Jurkat, Clone E6-1 (cell line): ENCODE results near the gene LMLN. TPM values are rescaled to one million over a fixed set of nuclear protein-coding genes. Genes with fewer than 3 reads are reported as not detected.
"Not testable (repeated sequence)": the region's sequence is repeated elsewhere in the genome, so short reads cannot be mapped to it uniquely, and the experiment has no call there.

Experiments
- DNase-seq: peaks from one replicate; pipeline ENCODE4 v3.0.0-alpha.2; 2011; ENCODE audit warnings: low read depth, low spot score
- H3K4me3 ChIP-seq: 2 replicates; pipeline ENCODE4 v1.5.1; 2011; ENCODE audit warnings: mild to moderate bottlenecking, low read length, control low read depth, moderate library complexity
- polyA plus RNA-seq: library from polyadenylated mRNA; unstranded; fragments of >200 nt; gene quantifications from one replicate; pipeline ENCODE4 v1.2.1, GENCODE V29; 2012; ENCODE audit warnings: missing spikeins; ENCODE audit not compliant: insufficient read length, insufficient read depth

LMLN gene, protein sequence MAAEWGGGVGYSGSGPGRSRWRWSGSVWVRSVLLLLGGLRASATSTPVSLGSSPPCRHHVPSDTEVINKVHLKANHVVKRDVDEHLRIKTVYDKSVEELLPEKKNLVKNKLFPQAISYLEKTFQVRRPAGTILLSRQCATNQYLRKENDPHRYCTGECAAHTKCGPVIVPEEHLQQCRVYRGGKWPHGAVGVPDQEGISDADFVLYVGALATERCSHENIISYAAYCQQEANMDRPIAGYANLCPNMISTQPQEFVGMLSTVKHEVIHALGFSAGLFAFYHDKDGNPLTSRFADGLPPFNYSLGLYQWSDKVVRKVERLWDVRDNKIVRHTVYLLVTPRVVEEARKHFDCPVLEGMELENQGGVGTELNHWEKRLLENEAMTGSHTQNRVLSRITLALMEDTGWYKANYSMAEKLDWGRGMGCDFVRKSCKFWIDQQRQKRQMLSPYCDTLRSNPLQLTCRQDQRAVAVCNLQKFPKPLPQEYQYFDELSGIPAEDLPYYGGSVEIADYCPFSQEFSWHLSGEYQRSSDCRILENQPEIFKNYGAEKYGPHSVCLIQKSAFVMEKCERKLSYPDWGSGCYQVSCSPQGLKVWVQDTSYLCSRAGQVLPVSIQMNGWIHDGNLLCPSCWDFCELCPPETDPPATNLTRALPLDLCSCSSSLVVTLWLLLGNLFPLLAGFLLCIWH
- 5.4 TPM for polyA plus RNA-seq

DNA sequence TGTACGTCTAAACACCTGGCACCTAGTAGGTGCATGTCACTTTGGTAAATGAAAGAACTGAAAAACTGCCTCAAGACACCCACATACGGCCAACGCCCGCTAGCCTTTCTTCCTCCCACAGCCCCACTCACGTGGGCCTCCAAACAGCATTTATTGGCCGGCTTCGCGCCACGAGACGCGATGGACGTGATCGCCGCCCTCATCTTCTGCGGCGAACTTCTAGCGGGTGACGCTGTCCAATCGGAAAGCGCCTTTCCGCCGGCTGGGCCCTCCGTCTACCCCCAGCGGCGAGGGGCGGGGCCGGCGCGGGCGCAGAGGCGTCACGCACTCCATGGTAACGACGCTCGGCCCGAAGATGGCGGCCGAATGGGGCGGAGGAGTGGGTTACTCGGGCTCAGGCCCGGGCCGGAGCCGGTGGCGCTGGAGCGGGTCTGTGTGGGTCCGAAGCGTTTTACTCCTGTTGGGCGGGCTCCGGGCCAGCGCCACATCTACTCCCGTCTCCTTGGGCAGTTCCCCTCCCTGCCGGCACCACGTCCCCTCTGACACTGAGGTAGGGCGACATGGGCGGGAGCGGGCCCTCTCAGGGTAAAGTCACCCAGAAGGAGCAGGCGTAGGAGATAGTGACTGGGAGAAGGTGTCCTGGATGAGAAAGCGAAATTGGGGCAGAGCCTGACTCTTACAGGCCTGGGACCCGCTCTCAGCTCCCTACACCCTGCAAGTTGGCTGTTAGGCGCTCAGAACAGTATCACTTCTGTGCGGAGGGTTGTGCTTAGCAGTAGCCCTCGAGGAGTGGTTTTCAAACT is at the start of gene LMLN:
TSS of gene LMLN (plus strand) at position 327 of the 803 bp plus-strand sequence. CDS start at position 356, 29 bp downstream.
- peak; percentile 92 for DNase-seq
- H3K4me3 ChIP-seq, result peak within 1 kb of the TSS; percentile 88

DNA sequence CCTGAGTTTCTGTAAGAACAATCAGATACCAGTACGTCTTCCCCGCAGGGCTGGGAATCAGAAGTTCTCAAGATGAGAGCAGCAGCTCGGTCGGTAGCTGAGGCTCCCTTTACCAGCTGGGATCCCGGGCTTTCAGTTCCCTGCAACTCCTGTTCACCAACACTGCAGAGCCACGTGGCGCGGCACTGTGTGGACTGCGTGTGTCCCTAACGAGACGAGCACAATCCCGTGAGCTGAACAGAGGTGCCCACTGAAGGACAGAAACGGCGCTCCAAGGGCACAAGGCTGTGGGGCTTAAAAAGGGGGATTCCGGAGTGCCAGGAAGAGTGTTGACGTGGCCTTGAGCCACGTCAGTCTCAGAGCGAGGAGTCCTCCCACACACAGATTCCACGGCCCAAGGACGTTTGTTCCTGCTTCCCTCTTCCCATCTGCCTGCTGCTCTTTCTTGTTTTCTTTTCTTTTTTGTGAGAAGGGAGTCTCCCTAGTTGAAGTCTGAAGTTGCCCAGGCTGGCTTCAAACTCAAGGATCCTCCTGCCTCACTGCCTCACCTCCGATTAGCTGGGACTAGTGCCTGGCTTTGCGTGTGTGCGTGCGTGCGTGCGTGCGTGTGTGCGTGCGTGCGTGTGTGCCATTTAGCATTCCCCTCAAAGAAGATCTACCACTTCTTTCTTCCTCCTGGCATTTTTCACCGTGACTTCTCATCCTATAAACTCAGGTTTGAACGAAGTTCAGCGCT is 47.1 kb upstream of the LMLN start:
- no peak overlapping the region for H3K4me3 ChIP-seq
- DNase-seq, result no peak

DNA sequence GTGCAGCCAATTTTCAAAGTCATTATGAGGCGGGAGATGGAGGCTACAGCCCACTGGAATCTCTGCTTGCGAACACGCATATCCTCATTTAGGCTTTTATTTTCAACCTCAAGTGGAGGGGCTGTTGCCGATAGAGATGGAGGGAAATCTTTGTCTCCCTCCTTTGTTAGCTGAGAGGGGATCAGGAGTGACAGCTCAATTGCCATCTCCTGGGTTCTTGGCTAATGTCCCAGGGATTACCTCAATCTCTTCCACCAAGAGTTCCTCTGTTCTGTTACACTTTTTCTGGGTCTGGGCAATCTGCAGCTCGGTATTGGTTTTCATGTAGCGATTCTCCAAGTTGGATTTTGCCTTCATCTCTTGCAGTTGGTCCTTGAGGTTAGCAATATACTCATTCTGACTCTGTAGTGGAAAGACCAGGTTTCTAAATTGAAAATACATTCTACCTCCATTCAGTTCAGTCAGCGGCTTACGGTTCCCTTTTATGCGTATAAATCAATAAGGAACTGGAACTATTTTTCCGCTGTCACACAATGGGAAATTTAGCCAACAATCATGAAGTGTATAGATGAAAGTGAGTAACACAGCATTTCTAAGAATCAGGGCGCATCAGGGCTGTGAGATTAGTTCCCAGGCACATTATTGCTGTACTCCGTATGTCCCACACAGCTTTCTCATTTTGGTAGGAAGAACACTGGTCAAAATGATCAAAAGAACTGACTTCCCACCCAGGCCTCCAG is 46.2 kb upstream of the LMLN start:
- H3K4me3 ChIP-seq, result no peak overlapping the region
- DNase-seq, result no peak

DNA sequence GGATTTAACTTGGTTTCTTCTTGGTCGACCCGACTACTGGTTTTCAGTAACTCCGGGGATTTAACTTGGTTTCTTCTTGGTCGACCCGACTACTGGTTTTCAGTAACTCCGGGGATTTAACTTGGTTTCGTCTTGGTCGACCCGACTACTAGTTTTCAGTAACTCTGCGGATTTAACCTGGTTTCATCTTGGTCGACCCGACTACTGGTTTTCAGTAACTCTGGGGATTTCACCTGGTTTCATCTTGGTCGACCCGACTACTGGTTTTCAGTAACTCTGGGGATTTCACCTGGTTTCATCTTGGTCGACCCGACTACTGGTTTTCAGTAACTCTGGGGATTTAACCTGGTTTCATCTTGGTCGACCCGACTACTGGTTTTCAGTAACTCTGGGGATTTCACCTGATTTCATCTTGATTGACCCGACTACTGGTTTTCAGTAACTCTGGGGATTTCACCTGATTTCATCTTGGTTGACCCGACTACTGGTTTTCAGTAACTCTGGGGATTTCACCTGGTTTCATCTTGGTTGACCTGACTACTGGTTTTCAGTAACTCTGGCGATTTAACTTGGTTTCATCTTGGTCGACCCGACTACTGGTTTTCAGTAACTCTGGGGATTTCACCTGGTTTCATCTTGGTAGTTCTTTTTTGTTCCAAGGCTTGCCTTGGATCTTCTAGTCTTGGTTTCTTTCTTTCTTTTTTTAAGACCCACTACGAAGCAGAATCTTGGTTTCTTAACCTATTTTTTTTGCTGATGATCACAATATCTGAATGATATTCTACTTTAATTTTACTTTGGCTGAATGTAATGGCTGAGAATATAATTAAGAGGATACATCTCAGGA is 38.4 kb upstream of the LMLN start:
- H3K4me3 ChIP-seq, DNase-seq: not testable (repeated sequence)

DNA sequence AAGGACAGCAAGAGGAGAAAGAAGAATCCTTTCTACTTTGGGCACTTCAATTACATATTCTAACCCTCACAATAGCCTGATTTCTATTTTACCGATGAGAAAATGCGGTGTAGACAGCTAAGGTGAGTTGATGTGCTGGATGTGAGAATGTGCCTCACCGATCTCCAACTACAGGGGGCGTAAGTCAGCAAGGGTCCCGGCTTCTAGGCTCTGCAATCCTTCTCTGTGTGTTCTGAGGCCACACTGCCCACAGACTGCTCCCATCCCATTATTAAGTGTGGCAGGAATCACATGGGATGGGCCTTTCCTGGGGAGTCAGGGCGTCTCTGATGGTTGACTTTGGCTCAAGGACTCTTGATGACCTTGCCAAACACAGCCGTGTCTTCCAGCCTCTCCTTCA is 33.6 kb upstream of the LMLN start:
- no peak for DNase-seq
- H3K4me3 ChIP-seq, result no peak overlapping the region

DNA sequence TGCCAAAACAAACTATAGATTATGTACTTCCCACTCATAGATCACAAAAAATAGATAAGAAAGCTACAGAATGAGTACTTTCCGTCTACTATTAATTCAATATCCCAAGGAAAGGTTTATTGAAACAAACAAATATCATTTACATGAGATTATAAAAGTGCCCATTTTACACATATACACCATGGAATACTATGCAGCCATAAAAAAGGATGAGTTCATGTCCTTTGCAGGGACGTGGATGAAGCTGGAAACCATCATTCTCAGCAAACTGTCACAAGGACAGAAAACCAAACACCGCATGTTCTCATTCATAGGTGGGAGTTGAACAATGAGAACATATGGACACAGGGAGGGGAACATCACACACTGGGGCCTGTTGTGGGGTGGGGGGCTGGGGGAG is 32.4 kb upstream of the LMLN start:
- H3K4me3 ChIP-seq, DNase-seq: not testable (repeated sequence)

DNA sequence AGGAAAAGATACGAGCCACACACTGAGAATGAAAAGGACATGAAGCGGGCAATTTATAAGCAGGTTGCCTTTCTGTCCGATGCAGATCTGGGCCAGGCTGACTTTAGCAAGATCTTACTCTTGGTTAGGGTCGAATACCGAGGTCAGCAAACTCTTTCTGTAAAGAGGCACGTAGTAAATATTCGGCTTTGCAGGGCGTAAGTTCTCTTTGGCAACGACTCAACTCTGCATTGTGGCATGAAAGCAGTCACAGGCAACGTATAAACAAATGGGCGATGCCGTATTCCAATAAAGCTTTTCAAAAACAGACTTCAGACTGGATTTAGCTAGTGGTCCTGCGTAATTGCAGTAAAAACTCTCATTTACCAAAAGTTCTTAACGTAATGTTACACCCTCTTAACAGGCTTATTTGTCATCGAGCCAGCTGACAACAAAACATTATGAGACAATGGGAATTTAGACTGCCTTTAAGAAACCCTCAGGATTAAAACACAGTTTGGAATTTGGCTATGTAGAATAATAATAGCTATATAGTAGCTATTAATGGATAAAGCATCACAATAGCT is 23.1 kb upstream of the LMLN start:
- no peak overlapping the region for H3K4me3 ChIP-seq

DNA sequence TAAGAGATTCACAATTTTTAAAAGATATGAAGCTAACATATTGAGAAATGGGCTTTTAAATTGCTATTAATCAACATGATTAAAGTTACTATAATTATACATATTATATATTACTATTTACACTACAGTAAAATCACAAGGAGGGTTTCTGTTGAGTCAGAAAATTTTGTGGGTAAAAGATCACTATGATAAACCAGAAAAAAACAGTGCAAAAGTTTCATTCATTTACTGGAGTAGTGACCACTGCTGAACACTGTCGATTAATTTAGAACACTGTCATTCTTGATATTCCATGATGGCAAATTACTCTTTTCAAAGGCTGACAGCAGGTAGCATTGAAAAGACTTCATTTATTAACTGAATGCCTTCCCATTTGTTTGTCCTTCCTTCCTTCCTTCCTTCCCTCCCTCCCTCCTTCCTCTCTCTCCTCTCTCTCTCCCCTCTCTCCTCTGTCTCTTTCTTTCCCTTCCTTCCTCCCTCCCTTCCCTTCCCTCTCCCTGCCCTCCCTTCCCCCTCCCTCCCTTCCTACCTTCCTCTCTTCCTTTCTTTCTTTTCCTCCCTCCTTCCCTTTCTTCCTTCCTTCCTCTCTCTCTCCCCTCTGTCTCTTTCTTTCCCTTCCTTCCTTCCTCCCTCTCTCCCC is 19.2 kb upstream of the LMLN start:
- no peak overlapping the region for H3K4me3 ChIP-seq
- DNase-seq, result no peak

More for the DNA sequence above, 23.1 kb upstream of the LMLN start:
- no peak for DNase-seq

DNA sequence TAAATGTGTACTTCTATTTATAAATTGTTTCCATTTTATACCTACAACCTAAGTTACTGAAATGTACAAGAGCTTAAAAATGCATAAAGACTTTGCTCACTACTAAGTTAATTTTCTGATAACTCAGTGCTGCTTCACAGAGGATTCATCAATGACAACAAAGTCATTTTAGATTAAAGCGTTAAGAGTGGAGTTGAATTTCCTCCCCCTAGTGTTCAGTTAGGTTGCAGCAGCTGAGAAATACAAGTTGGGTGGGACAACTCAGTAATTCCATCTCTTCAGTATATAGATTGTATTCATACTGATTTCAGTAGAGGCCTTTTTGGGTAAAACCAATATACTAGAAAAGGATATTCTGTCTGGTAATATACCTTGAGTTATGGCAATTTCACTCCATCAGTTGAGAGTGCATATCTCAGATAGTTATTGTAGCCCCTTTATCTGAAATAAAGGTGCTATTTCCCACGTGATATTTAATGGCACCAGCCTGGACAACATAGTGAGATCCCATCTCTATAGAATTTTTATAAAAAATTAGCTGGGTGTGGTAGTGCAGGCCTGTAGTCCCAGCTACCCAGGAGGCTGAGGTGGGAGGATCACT is 17.0 kb upstream of the LMLN start:
- peak; percentile 63 for DNase-seq
- H3K4me3 ChIP-seq, result no peak overlapping the region

DNA sequence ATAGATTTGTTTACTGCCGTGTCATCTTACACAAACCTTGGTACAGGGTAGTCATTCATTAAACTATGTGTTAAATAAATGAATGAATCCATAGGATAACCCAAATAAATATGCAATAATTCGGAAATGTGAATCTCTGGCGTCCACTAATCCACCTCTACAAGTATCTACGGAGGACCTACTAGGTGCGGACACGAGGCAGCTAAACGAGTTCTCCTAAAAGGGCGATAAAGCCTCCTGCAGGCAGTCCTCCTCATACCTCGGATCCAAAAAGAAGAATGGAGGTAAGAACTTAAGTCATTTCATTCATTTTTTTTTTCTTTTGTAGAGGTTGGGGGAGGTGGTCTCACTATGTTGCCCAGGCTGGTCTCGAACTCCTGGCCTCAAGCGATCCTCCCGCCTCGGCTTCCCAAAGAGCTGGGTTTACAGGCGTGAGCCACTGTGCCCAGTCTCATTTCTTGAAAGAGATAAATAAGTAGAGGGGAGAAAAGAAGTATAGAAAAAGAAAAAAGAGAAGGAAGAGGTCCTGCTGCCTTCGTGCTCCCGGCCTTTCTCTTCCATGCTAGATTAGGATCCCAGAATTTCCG is 10.7 kb upstream of the LMLN start:
- H3K4me3 ChIP-seq, result peak overlapping the region; percentile 89
- no peak for DNase-seq

DNA sequence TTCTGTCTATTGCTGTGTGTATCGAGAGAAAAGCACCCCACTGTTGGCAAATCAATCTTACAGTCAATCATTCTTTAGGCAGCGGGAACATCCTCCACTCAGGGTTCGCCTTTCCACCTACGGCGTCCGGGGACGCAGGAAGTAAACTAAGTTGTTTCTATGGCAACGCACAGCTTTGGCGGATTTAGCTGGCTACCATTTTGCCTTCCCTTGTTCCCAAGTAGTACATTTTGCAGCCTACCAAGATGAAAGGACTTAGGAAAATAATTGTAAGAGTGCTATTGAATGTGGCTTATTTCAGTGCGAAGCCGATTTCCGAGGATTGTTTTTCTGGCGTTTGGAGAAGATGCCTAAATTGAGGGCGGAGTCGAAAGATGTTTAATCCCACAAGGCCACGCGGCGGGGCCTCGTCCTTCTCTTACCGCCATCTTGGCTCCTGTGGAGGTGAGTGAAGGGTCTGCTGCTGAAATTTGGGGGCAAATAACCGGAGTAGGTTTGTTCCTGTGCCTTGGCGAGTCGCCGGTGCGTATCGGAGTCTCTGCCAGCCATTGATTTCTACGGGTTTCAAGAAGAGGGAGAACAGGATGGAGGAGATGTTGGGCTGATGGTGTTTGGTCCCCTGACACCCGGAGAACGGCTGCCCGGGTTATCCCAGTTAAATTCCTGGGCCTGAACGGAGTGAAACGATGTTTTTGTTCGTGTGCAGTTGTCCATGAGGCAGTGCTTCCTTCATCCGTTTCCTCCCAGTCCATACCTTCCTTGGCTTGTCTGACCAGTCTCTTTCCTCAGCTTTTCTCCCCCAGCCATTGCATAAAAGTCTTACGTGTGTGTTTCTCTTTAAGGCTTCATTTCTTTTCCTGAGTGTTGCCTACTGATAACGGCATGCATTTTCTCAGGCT is 10.0 kb upstream of the LMLN start, which contains the start of gene RPL35A:
TSS of gene RPL35A (plus strand) at position 413 of the 899 bp plus-strand sequence. CDS start 778 bp downstream, outside the sequence.
- H3K4me3 ChIP-seq, result peak within 1 kb of the TSS; percentile 89
- DNase-seq, result peak; percentile 95

DNA sequence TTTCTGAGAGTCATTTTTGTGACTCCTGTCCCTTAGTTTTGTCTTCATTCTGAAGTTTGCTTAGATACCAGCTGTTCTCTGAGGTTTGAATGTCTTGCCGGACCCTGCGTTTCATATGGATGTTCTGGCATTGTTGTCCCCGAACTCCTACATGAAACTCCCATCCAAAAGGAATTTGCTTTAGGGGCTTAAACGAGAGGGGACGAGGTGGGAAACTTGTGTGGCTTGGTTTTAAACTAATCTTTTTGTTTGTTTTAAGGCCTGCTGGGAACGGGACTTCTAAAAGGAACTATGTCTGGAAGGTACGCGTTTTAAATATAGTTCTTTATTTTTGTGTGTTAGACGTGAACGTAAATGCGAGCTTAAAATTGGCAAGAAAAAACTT is 9.3 kb upstream of the LMLN start:
- H3K4me3 ChIP-seq, result peak overlapping the region; percentile 89
- DNase-seq, result no peak

DNA sequence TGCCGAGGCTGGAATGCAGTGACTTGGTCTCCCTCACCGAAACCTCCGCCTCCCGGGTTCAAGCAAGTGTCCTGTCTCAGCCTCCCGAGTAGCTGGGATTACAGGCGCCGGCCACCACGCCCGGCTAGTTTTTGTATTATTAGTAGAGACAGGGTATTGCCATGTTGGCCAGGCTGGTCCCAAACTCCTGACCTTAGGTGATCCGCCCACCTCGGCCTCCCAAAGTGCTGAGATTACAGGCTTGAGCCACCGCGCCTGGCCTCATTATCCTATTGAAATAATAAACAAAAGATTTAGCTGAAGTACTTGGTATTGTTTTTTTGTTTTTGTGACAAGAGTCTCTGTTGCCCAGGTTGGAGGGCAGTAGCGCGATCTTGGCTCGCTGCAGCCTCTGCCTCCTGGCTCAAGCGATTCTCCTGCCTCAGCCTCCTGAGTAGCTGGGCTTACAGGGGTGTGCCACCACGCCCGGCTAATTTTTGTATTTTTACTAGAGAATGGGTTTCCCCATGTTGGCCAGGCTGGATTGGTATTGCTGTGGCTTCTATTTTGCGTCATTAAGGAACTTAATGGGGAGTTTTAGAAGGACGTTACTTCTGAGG is 8.5 kb upstream of the LMLN start:
- peak overlapping the region; percentile 89 for H3K4me3 ChIP-seq
- no peak for DNase-seq

DNA sequence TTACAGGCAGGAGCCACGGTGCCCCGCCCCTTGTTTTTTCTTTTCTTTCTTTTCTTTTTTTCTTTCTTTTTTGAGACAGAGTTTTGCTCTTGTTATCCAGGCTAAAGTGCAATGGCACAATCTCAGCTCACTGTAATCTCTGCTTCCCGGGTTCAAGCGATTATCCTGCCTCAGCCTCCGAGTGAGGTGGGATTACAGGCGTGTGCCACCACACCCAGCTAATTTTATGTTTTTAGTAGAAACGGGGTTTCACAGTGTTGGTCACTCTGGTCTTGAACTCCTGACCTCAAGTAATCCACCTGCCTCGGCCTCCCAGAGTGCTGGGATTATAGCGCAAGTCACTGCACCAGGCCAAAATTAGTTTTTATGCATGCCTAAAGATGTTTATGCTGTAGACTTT is 7.6 kb upstream of the LMLN start:
- no peak for DNase-seq
- no peak overlapping the region for H3K4me3 ChIP-seq

DNA sequence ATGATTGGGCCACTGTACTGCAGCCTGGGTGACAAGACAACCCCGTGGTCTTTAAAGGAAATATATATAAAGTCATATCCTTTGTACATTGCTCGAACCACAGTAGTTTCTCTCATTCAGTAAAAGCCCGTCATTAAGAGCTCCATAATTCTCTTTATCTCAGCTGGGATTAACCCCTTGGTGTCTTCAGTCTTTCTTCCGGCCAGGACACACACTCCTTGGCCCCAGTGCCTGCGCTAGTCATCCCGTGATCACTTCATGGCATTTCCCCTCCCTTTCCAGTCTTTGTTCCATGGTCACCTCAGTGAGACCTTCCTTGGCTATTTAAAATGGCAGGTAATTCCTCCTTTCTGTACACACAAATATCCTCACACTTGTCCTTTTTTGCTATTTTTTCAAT is 6.7 kb upstream of the LMLN start:
- no peak overlapping the region for H3K4me3 ChIP-seq
- DNase-seq, result no peak
